ENCODE results near the gene KRT84. TPM values are rescaled to one million over a fixed set of nuclear protein-coding genes. Genes with fewer than 3 reads are reported as not detected.

The KRT84 gene
- total RNA-seq, 4 donors from 2014 or later = not detected

- H3K4me3 ChIP-seq = no peak overlapping the region
- H3K36me3 ChIP-seq = no peaks in the 10 kb centered on the region
- intact Hi-C loops (cut with DNase I; ENCODE audit: low total_unique reads) = no loop called here
- H3K9me3 ChIP-seq = no peaks in the 10 kb centered on the region
- H3K27me3 ChIP-seq = peaks cover 0 to 2% (median 0%) of the 10 kb centered on the region in 3 donors
- no peak for TF ChIP-seq CTCF (IDR thresholded peaks at IDR 0.05 in 4 of 5, conservative IDR thresholded peaks at IDR 0.05 in 1 of 5)
- TF ChIP-seq POLR2A (IDR thresholded peaks at IDR 0.05) = no peak
- H3K4me1 ChIP-seq = no peaks in the 10 kb centered on the region
- DNase-seq (no peak), ATAC-seq (no peak)
- H3K27ac ChIP-seq = no peak overlapping the region
- in situ Hi-C loops (cut with MboI; ENCODE audit: low sequenced_read_pairs in 4 of 4) = loop anchor here in 1 of 4 donors (10.0 kb wide), 1 partner anchor 523 kb away; no protein-coding TSS in a partner anchor
Measured at GRCh38 chr12:52361553-52361952, 23.9 kb downstream of the KRT84 start.

- ATAC-seq (no peak), DNase-seq (no peak)
- intact Hi-C loops (cut with DNase I; ENCODE audit: low total_unique reads) (no loop called here), in situ Hi-C loops (cut with MboI; ENCODE audit: low sequenced_read_pairs in 4 of 4) (loop anchor here in 1 of 4 donors (10.0 kb wide), 1 partner anchor 524 kb away; no protein-coding TSS in a partner anchor)
- TF ChIP-seq CTCF (IDR thresholded peaks at IDR 0.05 in 4 of 5, conservative IDR thresholded peaks at IDR 0.05 in 1 of 5) (no peak), POLR2A (IDR thresholded peaks at IDR 0.05) (no peak)
- Histone ChIP-seq H3K4me3 (no peak overlapping the region), H3K36me3 (no peaks in the 10 kb centered on the region), H3K4me1 (no peaks in the 10 kb centered on the region), H3K27me3 (peaks cover 0 to 5% (median 0%) of the 10 kb centered on the region in 3 donors), H3K9me3 (no peaks in the 10 kb centered on the region), H3K27ac (no peak overlapping the region)
Measured at GRCh38 chr12:52360663-52361271, 24.7 kb downstream of the KRT84 start.

GRCh38 chr12:52360106-52360662 is 25.3 kb downstream of the KRT84 start:
- in situ Hi-C loops (cut with MboI; ENCODE audit: low sequenced_read_pairs in 4 of 4) (loop anchor here in 1 of 4 donors (10.0 kb wide), 1 partner anchor 525 kb away; no protein-coding TSS in a partner anchor), intact Hi-C loops (cut with DNase I; ENCODE audit: low total_unique reads) (no loop called here)
- no peak for TF ChIP-seq POLR2A (IDR thresholded peaks at IDR 0.05)
- no peak for TF ChIP-seq CTCF (IDR thresholded peaks at IDR 0.05 in 4 of 5, conservative IDR thresholded peaks at IDR 0.05 in 1 of 5)
- no peak overlapping the region for H3K4me3 ChIP-seq
- DNase-seq (no peak), ATAC-seq (no peak)
- H3K27me3 ChIP-seq = peaks cover 0 to 3% (median 0%) of the 10 kb centered on the region in 3 donors
- no peaks in the 10 kb centered on the region for H3K36me3 ChIP-seq
- H3K4me1 ChIP-seq = no peaks in the 10 kb centered on the region
- H3K9me3 ChIP-seq = no peaks in the 10 kb centered on the region
- no peak overlapping the region for H3K27ac ChIP-seq

GRCh38 chr12:52359621-52360061 is 25.8 kb downstream of the KRT84 start:
- H3K36me3 ChIP-seq = no peaks in the 10 kb centered on the region
- H3K27me3 ChIP-seq = peaks cover 0 to 3% (median 3%) of the 10 kb centered on the region in 3 donors
- no peak overlapping the region for H3K27ac ChIP-seq
- H3K4me1 ChIP-seq = no peaks in the 10 kb centered on the region
- intact Hi-C loops (cut with DNase I; ENCODE audit: low total_unique reads) (no loop called here), in situ Hi-C loops (cut with MboI; ENCODE audit: low sequenced_read_pairs in 4 of 4) (loop anchor here in 1 of 4 donors (10.0 kb wide), 1 partner anchor 525 kb away; no protein-coding TSS in a partner anchor)
- DNase-seq = no peak
- H3K9me3 ChIP-seq = no peaks in the 10 kb centered on the region
- TF ChIP-seq POLR2A (IDR thresholded peaks at IDR 0.05) (no peak), CTCF (IDR thresholded peaks at IDR 0.05 in 4 of 5, conservative IDR thresholded peaks at IDR 0.05 in 1 of 5) (no peak)
- H3K4me3 ChIP-seq = no peak overlapping the region
- ATAC-seq = no peak

All from gastrocnemius medialis (tissue), 4 donors.